ENCODE results near the gene C11orf24. TPM values are rescaled to one million over a fixed set of nuclear protein-coding genes. Genes with fewer than 3 reads are reported as not detected.

Gene C11orf24
- total RNA-seq, 4 donors from 2014 or later = 15.1 to 48.7 (median 26.0) TPM

DNA sequence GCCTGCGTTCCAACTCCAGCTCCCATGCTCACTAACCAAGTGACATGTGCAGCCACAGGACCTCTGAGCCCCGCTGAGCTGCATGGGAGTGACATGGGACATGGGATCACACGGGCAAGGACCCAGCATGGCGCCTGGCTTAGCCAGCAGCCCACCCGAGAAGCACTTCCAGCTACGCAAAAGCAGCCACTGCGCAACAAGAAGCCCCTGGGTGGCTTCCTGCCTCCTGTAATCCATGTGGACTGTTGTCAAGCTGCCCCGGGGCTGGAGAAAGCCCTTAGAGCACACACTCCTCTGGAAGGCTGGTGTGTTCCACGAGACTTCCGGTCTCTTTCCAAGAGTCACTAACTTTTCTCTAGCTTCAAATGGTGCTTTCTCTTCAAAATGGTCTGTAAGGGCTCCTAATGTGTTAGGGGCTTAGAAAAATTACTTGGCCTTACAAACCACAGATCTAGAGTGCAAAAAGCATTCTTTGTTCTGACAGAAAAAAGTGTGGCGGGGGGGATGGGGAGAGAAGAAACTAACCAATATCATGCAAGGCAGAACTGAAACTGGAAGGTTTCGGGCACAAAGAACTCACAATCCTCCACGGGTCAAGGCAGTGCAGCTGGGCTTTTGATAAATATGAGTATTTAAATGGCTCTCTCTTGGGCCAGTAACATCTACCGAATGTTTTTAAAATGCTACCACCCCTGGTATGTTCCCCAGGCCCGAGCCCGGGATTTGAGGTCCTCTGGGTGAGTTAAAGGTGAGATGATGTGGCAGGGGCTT is 5.5 kb downstream of the C11orf24 start:
- WGBS, 2 donors (ENCODE audit: low coverage in 1 of 2) = 60 to 75% methylated on average over 2 to 7 of the region's 16 CpGs
- H3K27ac ChIP-seq = peak overlapping the region in 3 of 4 donors; percentile 2 to 58 (median 53)
- TF ChIP-seq POLR2AphosphoS5 (IDR thresholded peaks at IDR 0.05) (no peak), POLR2A (IDR thresholded peaks at IDR 0.05) (no peak), EP300 (IDR thresholded peaks at IDR 0.05) (no peak)
- TF ChIP-seq, protein P1, sequence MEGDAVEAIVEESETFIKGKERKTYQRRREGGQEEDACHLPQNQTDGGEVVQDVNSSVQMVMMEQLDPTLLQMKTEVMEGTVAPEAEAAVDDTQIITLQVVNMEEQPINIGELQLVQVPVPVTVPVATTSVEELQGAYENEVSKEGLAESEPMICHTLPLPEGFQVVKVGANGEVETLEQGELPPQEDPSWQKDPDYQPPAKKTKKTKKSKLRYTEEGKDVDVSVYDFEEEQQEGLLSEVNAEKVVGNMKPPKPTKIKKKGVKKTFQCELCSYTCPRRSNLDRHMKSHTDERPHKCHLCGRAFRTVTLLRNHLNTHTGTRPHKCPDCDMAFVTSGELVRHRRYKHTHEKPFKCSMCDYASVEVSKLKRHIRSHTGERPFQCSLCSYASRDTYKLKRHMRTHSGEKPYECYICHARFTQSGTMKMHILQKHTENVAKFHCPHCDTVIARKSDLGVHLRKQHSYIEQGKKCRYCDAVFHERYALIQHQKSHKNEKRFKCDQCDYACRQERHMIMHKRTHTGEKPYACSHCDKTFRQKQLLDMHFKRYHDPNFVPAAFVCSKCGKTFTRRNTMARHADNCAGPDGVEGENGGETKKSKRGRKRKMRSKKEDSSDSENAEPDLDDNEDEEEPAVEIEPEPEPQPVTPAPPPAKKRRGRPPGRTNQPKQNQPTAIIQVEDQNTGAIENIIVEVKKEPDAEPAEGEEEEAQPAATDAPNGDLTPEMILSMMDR (IDR thresholded peaks at IDR 0.05) = no peak
- no peaks in the 10 kb centered on the region for H3K9me3 ChIP-seq
- H3K27me3 ChIP-seq = no peaks in the 10 kb centered on the region
- ATAC-seq = no peak
- H3K4me3 ChIP-seq = no peak overlapping the region
- peaks cover 0 to 42% (median 17%) of the 10 kb centered on the region in 3 donors for H3K4me1 ChIP-seq
- H3K36me3 ChIP-seq = peaks cover 0 to 65% of the 10 kb centered on the region in 2 donors

DNA sequence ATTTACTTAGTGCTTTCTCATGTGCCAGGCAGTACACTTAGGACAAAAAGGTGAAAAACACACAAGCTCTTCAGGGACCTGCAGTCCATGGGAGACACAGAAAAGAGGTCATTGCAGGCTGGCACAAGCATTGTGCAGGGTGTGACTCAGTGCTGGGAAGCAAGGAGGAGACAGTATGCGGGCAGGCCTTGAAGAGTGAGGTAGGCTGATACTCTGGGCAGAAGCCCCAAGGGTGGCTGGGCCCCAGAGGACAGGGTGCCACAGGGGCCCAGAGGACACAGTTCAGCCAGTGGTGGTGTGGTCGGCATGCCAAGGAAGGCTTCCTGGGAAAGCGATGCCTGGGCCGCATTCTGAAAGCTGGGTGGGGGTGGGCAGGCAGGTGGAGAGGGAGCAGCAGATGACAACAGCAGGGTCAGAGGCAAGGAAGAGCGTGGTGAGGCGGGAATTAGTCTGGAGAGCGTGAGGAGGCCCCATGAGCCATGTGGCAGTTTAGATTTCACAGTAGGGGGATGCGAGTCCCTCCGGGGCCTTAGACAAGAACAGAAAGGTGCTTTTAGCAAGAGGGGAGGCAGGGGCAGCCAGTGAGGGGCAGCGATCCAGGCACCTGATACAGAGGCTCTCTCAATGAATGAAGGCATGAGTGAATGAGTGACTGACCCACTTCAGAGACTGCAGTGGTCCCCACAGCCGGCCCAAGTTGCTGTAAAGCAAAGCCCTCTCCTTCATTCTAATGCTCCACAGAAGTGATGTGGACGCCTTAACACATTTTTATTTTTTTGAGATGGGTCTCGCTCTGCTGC is 6.8 kb downstream of the C11orf24 start:
- Histone ChIP-seq H3K36me3 (peaks cover 0 to 75% of the 10 kb centered on the region in 2 donors), H3K4me1 (peaks cover 0 to 28% (median 6%) of the 10 kb centered on the region in 3 donors), H3K4me3 (no peak overlapping the region), H3K27me3 (no peaks in the 10 kb centered on the region), H3K9me3 (no peaks in the 10 kb centered on the region), H3K27ac (peak overlapping the region in 1 of 4 donors; percentile 55)
- no peak for ATAC-seq
- TF ChIP-seq POLR2A (IDR thresholded peaks at IDR 0.05) = no peak
- WGBS, 2 donors (ENCODE audit: low coverage in 1 of 2) = 87 to 93% methylated on average over 4 to 9 of the region's 13 CpGs

DNA sequence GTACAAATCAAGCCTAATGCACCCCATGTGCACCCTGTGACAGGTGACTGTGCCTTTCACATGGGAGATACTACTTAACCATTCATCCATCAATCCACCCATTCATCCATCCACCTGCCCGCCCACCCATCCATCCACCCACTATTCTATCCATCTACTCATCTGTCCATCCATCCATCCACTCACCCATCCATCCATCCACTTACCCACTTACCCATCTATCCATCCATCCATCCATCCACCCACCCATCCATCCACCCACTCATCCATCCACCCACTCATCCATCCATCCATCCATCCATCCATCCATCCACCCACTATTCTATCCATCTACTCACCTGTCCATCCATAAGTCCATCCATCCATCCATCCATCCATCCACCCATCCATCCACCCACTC is 7.5 kb downstream of the C11orf24 start:
- 100% methylated on average over 1 of the region's 1 CpG for WGBS, 2 donors (ENCODE audit: low coverage in 1 of 2)
- TF ChIP-seq EP300 (IDR thresholded peaks at IDR 0.05) (no peak), POLR2AphosphoS5 (IDR thresholded peaks at IDR 0.05) (no peak), POLR2A (IDR thresholded peaks at IDR 0.05) (no peak)
- TF ChIP-seq, protein P1 (IDR thresholded peaks at IDR 0.05) = no peak
- Histone ChIP-seq H3K4me1 (peaks cover 0 to 21% (median 0%) of the 10 kb centered on the region in 3 donors), H3K4me3 (no peak overlapping the region), H3K27ac (no peak overlapping the region), H3K9me3 (no peaks in the 10 kb centered on the region), H3K36me3 (peaks cover 0 to 75% of the 10 kb centered on the region in 2 donors), H3K27me3 (no peaks in the 10 kb centered on the region)
- ATAC-seq = no peak

DNA sequence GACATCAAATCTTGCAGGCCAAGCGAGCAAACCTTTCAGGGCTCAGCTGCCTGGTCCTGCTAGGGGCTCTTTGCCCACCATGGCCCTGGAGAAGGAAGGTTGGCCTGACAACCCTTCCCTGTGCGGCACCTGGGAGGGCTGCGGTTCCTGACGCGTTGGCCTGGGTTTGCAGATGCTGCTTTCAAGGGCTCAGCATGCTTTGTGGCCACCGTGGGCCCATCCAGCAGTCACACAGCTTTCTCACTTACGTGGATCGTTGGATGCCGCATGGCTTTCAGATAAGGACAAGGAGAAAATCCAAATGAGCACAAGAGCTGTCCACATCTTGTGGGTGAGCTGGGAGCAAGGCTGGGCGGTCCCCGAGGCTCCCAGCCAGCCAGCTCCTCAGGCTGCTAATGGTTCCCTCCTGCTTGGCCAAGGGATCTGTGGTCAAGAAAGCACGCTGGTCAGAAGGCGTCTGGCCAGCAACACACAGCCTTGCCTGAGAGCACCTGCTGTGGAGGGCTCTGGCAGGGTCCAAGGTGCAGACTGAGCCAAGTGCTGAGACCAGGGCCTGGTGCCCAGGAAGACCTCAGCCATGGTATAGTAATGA is 8.2 kb downstream of the C11orf24 start:
- Histone ChIP-seq H3K4me1 (peaks cover 0 to 16% (median 0%) of the 10 kb centered on the region in 3 donors), H3K36me3 (peaks cover 0 to 75% of the 10 kb centered on the region in 2 donors), H3K27me3 (no peaks in the 10 kb centered on the region), H3K9me3 (no peaks in the 10 kb centered on the region), H3K27ac (no peak overlapping the region), H3K4me3 (no peak overlapping the region)
- whole genome bisulfite sequencing, 2 donors (ENCODE audit: low coverage in 1 of 2) = 82 to 97% methylated on average over 4 to 6 of the region's 13 CpGs
- TF ChIP-seq POLR2AphosphoS5 (IDR thresholded peaks at IDR 0.05) (no peak), EP300 (IDR thresholded peaks at IDR 0.05) (no peak), POLR2A (IDR thresholded peaks at IDR 0.05) (no peak)
- TF ChIP-seq, protein P1 (IDR thresholded peaks at IDR 0.05) = no peak
- ATAC-seq = no peak

DNA sequence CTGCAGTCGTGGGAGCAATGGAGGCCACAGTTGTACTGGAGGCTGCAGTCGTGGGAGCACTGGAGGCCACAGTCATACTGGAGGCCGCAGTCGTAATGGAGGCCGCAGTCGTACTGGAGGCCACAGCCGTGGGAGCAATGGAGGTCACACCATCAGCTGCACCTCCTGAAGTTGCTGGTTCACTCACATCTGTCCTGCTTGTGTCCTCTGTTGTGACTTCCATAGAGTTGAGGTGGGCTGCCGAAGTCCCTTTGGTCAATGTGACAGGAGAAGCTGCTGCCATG is 9.3 kb downstream of the C11orf24 start:
- peaks cover 0 to 70% of the 10 kb centered on the region in 2 donors for H3K36me3 ChIP-seq
- H3K4me1 ChIP-seq = peaks cover 0 to 14% (median 5%) of the 10 kb centered on the region in 3 donors
- no peak overlapping the region for H3K4me3 ChIP-seq
- TF ChIP-seq POLR2AphosphoS5 (IDR thresholded peaks at IDR 0.05) = no peak
- TF ChIP-seq EP300 (IDR thresholded peaks at IDR 0.05) = no peak
- TF ChIP-seq, protein P1 (IDR thresholded peaks at IDR 0.05) = no peak
- no peak for TF ChIP-seq POLR2A (IDR thresholded peaks at IDR 0.05)
- H3K27me3 ChIP-seq = no peaks in the 10 kb centered on the region
- ATAC-seq = no peak
- no peaks in the 10 kb centered on the region for H3K9me3 ChIP-seq
- WGBS, 2 donors (ENCODE audit: low coverage in 1 of 2) = 90% methylated on average over 4 of the region's 8 CpGs; no CpG with 5 or more reads in 1 of the 2 donors
- no peak overlapping the region for H3K27ac ChIP-seq
